Measurements from ENCODE around the gene DCLK2. TPM values are rescaled to one million over a fixed set of nuclear protein-coding genes. Genes with fewer than 3 reads are reported as not detected.

The DCLK2 gene
- total and polyA plus RNA-seq, 2 of the 8 experiments (the other 6 are each of a cell fraction or from before 2014, with no cell fraction given), result 0.32 to 0.37 TPM

DNA sequence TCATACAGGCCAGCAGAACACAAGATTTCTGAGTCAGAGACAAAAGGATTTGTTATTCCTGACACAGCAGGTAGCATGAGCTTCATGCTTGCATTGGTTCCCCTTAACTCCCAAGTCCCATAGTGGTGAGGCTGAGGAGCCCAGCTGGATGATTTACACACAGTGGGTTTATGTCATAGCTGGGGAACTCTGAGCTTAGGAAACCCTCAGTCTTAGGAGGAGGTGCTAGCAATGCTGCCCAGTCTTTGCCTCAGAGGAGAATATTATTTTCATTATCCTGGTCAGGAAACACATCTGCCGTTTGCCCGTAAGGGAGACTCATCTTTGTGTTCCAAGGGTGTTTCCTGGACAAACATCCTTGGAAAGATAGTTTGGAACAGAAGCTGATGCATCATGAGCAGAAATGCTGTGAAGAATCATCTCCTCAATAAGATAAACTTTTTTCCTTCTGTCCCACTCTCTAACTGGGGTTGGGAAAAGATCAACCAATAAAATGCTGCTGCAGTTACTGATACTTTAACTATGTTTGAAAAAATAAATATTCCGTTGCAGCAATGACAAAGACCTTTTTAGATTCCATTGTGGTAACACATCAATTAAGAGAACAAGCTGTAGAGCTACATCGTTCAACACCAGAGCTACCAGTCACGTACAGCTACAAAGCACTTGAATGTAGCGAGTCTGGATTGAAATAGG is 146.8 kb downstream of the DCLK2 start:
- Histone ChIP-seq H2BK20ac (ENCODE audit: low read length) (no peak overlapping the region), H3K56ac (replicated peaks; ENCODE audit: insufficient read length, low read depth, low read length) (no peak overlapping the region), H4K20me1 (replicated peaks in 1 of 2; ENCODE audit: control insufficient read depth in 1 of 2, insufficient read depth in 2 of 2, low read length in 2 of 2) (no peaks in the 10 kb centered on the region), H3K36me3 (ENCODE audit: control insufficient read depth in 2 of 4, insufficient read depth in 4 of 4, low read length in 3 of 4) (no peaks in the 10 kb centered on the region), H3K23ac (ENCODE audit: insufficient read length) (no peak overlapping the region), H3K4me1 (replicated peaks in 1 of 4; ENCODE audit: control insufficient read depth in 3 of 4, insufficient read depth in 4 of 4, low read length in 3 of 4) (peaks cover 0 to 10% (median 0%) of the 10 kb centered on the region in 4 experiments; a peak in 2 of 7 replicates), H2BK15ac (ENCODE audit: low read length) (no peak overlapping the region), H3K18ac (ENCODE audit: extremely low read depth, low read length) (no peak overlapping the region), H2BK120ac (replicated peaks; ENCODE audit: low read depth, low read length) (no peak overlapping the region), H3K4ac (replicated peaks; ENCODE audit: insufficient read length, low read depth, low read length) (no peak overlapping the region), H3K14ac (ENCODE audit: insufficient read length) (no peak overlapping the region), H2AK5ac (ENCODE audit: low read depth, low read length) (no peak overlapping the region), H4K8ac (ENCODE audit: extremely low read depth, insufficient read depth, low read length) (no peak overlapping the region), H3K4me3 (ENCODE audit: extremely low read depth in 1 of 4, insufficient read depth in 2 of 4, low read depth in 3 of 4, low read length in 4 of 4) (no peak overlapping the region), H4K91ac (replicated peaks; ENCODE audit: insufficient read length, low read length) (no peak overlapping the region), H3K79me2 (ENCODE audit: control insufficient read depth in 1 of 2, insufficient read depth in 2 of 2, low read length in 2 of 2) (no peaks in the 10 kb centered on the region), H4K5ac (ENCODE audit: insufficient read length, low read depth, low read length) (no peak overlapping the region), H3K9ac (replicated peaks in 1 of 4; ENCODE audit: extremely low read depth in 1 of 4, low read depth in 3 of 4, low read length in 3 of 4) (no peak overlapping the region; a peak in 1 of 7 replicates), H3K79me1 (ENCODE audit: low read depth, low read length) (no peaks in the 10 kb centered on the region), H2BK12ac (ENCODE audit: low read depth, low read length) (no peak overlapping the region), H3K4me2 (ENCODE audit: insufficient read depth in 1 of 2, low read depth in 2 of 2, low read length in 2 of 2) (0 out of 4 replicates have a peak overlapping the region, but pooled peaks have one; percentile 12 to 37), H3K27ac (ENCODE audit: low read depth, low read length) (no peak overlapping the region), H2AFZ (ENCODE audit: low read length) (no peak overlapping the region), H2BK5ac (ENCODE audit: low read depth, low read length) (no peak overlapping the region), H3K27me3 (replicated peaks in 1 of 4; ENCODE audit: control insufficient read depth in 3 of 4, extremely low read depth in 1 of 4, insufficient read depth in 3 of 4, low read length in 3 of 4) (no peaks in the 10 kb centered on the region; a peak in 1 of 7 replicates), H3K23me2 (ENCODE audit: low read depth, low read length) (no peaks in the 10 kb centered on the region), H3K9me3 (ENCODE audit: insufficient read depth in 2 of 2, low read depth in 1 of 2, low read length in 1 of 2) (no peaks in the 10 kb centered on the region)
- WGBS, 2 experiments (ENCODE audit: extremely low coverage in 1 of 2, insufficient coverage in 1 of 2, insufficient read length in 1 of 2, insufficient replicate concordance in 2 of 2, low coverage in 1 of 2, low lambda C conversion rate in 2 of 2, missing lambda C conversion rate in 1 of 2), result 88% methylated on average over 6 of the region's 6 CpGs; no CpG with 5 or more reads in 1 of the 2 experiments
- peak in 1 of 2 experiments; percentile 19 for DNase-seq (ENCODE audit: low read depth in 1 of 2, low spot score in 2 of 2)
- FAIRE-seq, result peak; percentile 80
- ChIA-PET CTCF (ENCODE audit: partially characterized antibody) (interaction anchor here (0.6 to 1.4 kb wide), 5 partner anchors 18 to 779 kb away, joined by 3 to 6 read pairs (median 3); no protein-coding TSS in a partner anchor), POLR2A (ENCODE audit: partially characterized antibody) (no interaction called here)
- TF ChIP-seq SP1 (IDR thresholded peaks at IDR 0.05; ENCODE audit: low read depth, low read length), result 0 out of 2 replicates have a peak, but pooled peaks have one; percentile 8
- 0 out of 2 replicates have a peak, but pooled peaks have one; percentile 9 for TF ChIP-seq JUND (IDR thresholded peaks at IDR 0.05; ENCODE audit: low read length)
- TF ChIP-seq, protein P1, sequence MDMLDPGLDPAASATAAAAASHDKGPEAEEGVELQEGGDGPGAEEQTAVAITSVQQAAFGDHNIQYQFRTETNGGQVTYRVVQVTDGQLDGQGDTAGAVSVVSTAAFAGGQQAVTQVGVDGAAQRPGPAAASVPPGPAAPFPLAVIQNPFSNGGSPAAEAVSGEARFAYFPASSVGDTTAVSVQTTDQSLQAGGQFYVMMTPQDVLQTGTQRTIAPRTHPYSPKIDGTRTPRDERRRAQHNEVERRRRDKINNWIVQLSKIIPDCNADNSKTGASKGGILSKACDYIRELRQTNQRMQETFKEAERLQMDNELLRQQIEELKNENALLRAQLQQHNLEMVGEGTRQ (IDR thresholded peaks at IDR 0.05; ENCODE audit: low read length), result no peak
